Lung microvascular endothelial cell (primary cell): Measurements from ENCODE around the gene BEAN1. TPM values are rescaled to one million over a fixed set of nuclear protein-coding genes. Genes with fewer than 3 reads are reported as not detected.
A peak's percentile ranks its signal among the peaks of the same experiment; 100 is the strongest.

Experiments
- DNase-seq, 2 donors: peaks; one replicate each; pipeline versions ENCODE4 v3.0.0 to v3.0.0-alpha.2; 2010; ENCODE audit warnings: low read depth in 2 of 2
- total RNA-seq: library from RNA; depleted of rRNA; stranded (reverse); fragments of >200 nt; gene quantifications from 2 replicates; pipeline ENCODE4 v1.2.1, GENCODE V29; 2014

BEAN1 gene
- total RNA-seq, 1 donor from 2014 or later, result not detected

- no peak for DNase-seq
Measured at GRCh38 chr16:66520406-66521170, 93.5 kb downstream of the BEAN1 start.

GRCh38 chr16:66521252-66521713 is 94.2 kb downstream of the BEAN1 start:
- DNase-seq, result no peak

GRCh38 chr16:66521951-66522771 is 95.1 kb downstream of the BEAN1 start:
- DNase-seq, result peak; percentile 47 to 61

GRCh38 chr16:66522816-66523590 is 95.9 kb downstream of the BEAN1 start:
- no peak for DNase-seq

GRCh38 chr16:66523861-66524354 is 96.8 kb downstream of the BEAN1 start:
- DNase-seq, result peak; percentile 28 to 61

- peak in 1 of 2 donors; percentile 22 for DNase-seq
Measured at GRCh38 chr16:66524601-66525164, 97.6 kb downstream of the BEAN1 start.

GRCh38 chr16:66525396-66526180 is 98.5 kb downstream of the BEAN1 start:
- DNase-seq, result peak in 1 of 2 donors; percentile 45

GRCh38 chr16:66528294-66528693 is 101.2 kb downstream of the BEAN1 start:
- DNase-seq, result no peak

GRCh38 chr16:66529475-66529874 is 102.4 kb downstream of the BEAN1 start:
- DNase-seq, result no peak

Other genes with a start within 250 kb of the BEAN1 start
- 284 and 312 TPM in 2 replicates for gene CDH5, start 60.6 kb upstream of the BEAN1 start, total RNA-seq
- gene TK2, start 122.8 kb downstream of the BEAN1 start, total RNA-seq, result 23.1 and 29.2 TPM in 2 replicates
- 51.6 and 73.0 TPM in 2 replicates for gene CKLF, start 125.3 kb downstream of the BEAN1 start, total RNA-seq
- gene CMTM1, start 139.1 kb downstream of the BEAN1 start, total RNA-seq, result 1.5 and 1.8 TPM in 2 replicates
- not detected in 2 replicates for gene CMTM2, start 152.2 kb downstream of the BEAN1 start, total RNA-seq
- gene CMTM3, start 177.4 kb downstream of the BEAN1 start, total RNA-seq, result 23.1 and 28.0 TPM in 2 replicates